Mucosa of rectum (tissue), 2 donors: ENCODE data around the gene FGGY.
"Not testable (repeated sequence)": the region's sequence is repeated elsewhere in the genome, so short reads cannot be mapped to it uniquely, and the experiment has no call there.

Experiments
- H3K27ac ChIP-seq, 2 donors: one replicate each; pipeline ENCODE4 v1.7.0; 2013; ENCODE audit warnings: inconsistent platforms in 2 of 2, low read depth in 2 of 2, low read length in 2 of 2
- H3K27me3 ChIP-seq, 2 donors: one replicate each; pipeline ENCODE4 v1.7.0; 2013; ENCODE audit warnings: low read length in 2 of 2; ENCODE audit not compliant: control insufficient read depth in 2 of 2, insufficient read depth in 2 of 2
- H3K36me3 ChIP-seq, 2 donors: one replicate each; pipeline ENCODE4 v1.7.0; 2013; ENCODE audit warnings: low read length in 2 of 2; ENCODE audit not compliant: control insufficient read depth in 2 of 2, insufficient read depth in 2 of 2
- H3K4me1 ChIP-seq, 2 donors: one replicate each; pipeline ENCODE4 v1.7.0; 2013; ENCODE audit warnings: low read length in 2 of 2, mild to moderate bottlenecking in 1 of 2; ENCODE audit not compliant: control insufficient read depth in 2 of 2, insufficient read depth in 2 of 2
- H3K4me3 ChIP-seq, 2 donors: one replicate each; pipeline ENCODE4 v1.7.0; 2013; ENCODE audit warnings: low read length in 2 of 2
- H3K9ac ChIP-seq, 2 donors: one replicate each; pipeline ENCODE4 v1.7.0; 2013; ENCODE audit warnings: low read length in 2 of 2, low read depth in 1 of 2, mild to moderate bottlenecking in 1 of 2
- H3K9me3 ChIP-seq, 2 donors: one replicate each; pipeline ENCODE4 v1.7.0; 2013; ENCODE audit warnings: low read length in 2 of 2; ENCODE audit not compliant: control insufficient read depth in 2 of 2
- donor health status: healthy.
- donor health status: Normal muscosa, but diverticular disease.

FGGY gene

DNA sequence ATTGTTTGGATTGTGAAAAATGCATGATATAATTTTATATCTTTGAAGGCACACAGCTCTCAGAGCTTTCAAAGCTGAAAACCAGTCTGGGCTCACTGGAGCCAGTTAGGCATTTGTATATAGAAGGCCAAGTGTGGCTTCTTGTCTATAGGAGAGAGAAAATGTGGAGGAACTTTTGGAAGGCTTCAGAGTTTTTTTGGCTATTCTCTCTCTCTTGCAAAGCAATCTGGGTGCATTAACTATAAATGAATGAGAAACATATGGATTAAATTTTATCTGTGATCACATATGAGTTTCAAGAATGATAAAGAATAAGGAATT is 301.2 kb downstream of the FGGY start:
- no peaks in the 10 kb centered on the region for H3K36me3 ChIP-seq
- no peak overlapping the region for H3K4me3 ChIP-seq
- no peaks in the 10 kb centered on the region for H3K9me3 ChIP-seq
- H3K27ac ChIP-seq: no peak overlapping the region
- no peaks in the 10 kb centered on the region for H3K27me3 ChIP-seq
- H3K9ac ChIP-seq: no peak overlapping the region
- peaks cover 14 to 21% of the 10 kb centered on the region in 2 donors for H3K4me1 ChIP-seq

DNA sequence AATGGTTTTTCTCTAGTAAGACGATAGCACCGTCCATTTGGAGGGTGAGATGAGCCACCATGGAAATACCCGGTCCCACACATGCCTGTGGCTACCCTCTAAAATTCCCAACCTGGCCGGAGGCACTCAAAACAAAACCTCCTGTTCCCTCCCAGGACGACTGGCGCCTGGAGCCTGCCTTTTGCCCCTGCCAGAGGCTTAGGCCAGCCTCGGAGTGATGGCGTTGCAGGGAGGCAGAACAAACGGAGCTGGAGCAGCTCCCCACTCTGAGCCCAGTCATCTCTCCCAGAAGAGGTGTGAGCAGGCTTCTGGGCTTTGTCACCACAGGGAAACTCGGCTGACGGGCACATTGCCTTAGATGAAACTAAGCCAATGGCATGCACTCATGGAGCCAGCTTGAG is 304.1 kb downstream of the FGGY start:
- Histone ChIP-seq H3K36me3 (no peaks in the 10 kb centered on the region), H3K27me3 (no peaks in the 10 kb centered on the region), H3K9ac (no peak overlapping the region), H3K4me3 (no peak overlapping the region), H3K4me1 (peaks cover 2 to 7% of the 10 kb centered on the region in 2 donors), H3K9me3 (no peaks in the 10 kb centered on the region), H3K27ac (no peak overlapping the region)

DNA sequence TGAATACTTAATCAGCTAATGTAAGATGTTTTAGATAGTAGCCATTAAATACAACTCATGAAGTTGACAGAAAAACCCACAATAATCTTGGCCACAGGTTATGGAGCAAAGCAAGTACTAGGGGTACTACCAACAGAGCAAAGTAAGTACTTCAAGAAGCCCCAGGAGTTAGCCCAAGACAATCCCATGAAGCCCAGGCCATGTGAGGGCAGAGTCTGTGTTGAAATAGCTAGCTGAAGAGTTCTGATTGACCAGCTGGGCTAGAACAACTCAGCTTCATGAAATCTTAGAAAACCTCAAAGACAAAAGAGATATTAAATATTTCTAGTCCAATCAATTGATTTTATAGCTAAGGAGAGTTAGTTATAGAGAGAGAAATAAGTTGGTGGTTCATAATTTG is 304.9 kb downstream of the FGGY start:
- Histone ChIP-seq H3K4me1 (peaks cover 0 to 2% of the 10 kb centered on the region in 2 donors), H3K27me3 (no peaks in the 10 kb centered on the region), H3K36me3 (no peaks in the 10 kb centered on the region), H3K4me3 (no peak overlapping the region), H3K27ac (no peak overlapping the region), H3K9me3 (no peaks in the 10 kb centered on the region), H3K9ac (no peak overlapping the region)

GRCh38 chr1:59604191-59604590 is 307.3 kb downstream of the FGGY start:
- Histone ChIP-seq H3K4me3 (no peak overlapping the region), H3K9ac (no peak overlapping the region), H3K4me1 (peaks cover 0 to 2% of the 10 kb centered on the region in 2 donors), H3K27ac (no peak overlapping the region), H3K36me3 (peaks cover 0 to 8% of the 10 kb centered on the region in 2 donors), H3K27me3 (no peaks in the 10 kb centered on the region), H3K9me3 (no peaks in the 10 kb centered on the region)

GRCh38 chr1:59605184-59605583 is 308.3 kb downstream of the FGGY start:
- H3K27ac ChIP-seq: no peak overlapping the region
- H3K4me1 ChIP-seq: peaks cover 0 to 2% of the 10 kb centered on the region in 2 donors
- no peak overlapping the region for H3K4me3 ChIP-seq
- no peak overlapping the region for H3K9ac ChIP-seq
- no peaks in the 10 kb centered on the region for H3K9me3 ChIP-seq
- no peaks in the 10 kb centered on the region for H3K27me3 ChIP-seq
- H3K36me3 ChIP-seq: peaks cover 4 to 8% of the 10 kb centered on the region in 2 donors

DNA sequence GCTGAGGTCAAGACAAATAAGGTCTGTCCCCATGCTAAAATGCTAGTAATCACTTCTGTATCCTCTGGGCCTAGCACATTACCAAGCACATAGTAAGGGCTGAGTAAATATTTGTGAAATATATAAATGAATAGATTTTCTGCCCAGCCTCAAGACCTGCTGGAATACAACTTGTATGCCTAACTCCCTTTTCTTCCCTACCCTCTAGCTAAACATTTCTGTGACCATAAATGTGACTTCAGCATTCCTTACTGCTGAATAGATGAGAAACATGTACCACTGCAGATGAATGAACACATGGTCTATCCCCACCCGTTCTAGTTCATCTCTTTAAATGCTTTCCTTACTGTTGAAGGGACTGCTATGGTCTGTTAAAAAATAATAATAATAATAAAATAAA is 308.9 kb downstream of the FGGY start:
- Histone ChIP-seq H3K4me3 (no peak overlapping the region), H3K9me3 (no peaks in the 10 kb centered on the region), H3K9ac (no peak overlapping the region), H3K27ac (no peak overlapping the region), H3K27me3 (no peaks in the 10 kb centered on the region), H3K36me3 (peaks cover 4 to 8% of the 10 kb centered on the region in 2 donors), H3K4me1 (peaks cover 0 to 2% of the 10 kb centered on the region in 2 donors)

GRCh38 chr1:59609245-59609644 is 312.4 kb downstream of the FGGY start:
- H3K4me3 ChIP-seq: no peak overlapping the region
- no peaks in the 10 kb centered on the region for H3K27me3 ChIP-seq
- H3K9me3 ChIP-seq: no peaks in the 10 kb centered on the region
- no peak overlapping the region for H3K27ac ChIP-seq
- peaks cover 0 to 2% of the 10 kb centered on the region in 2 donors for H3K4me1 ChIP-seq
- H3K36me3 ChIP-seq: peaks cover 4 to 8% of the 10 kb centered on the region in 2 donors
- no peak overlapping the region for H3K9ac ChIP-seq

GRCh38 chr1:59610499-59610898 is 313.6 kb downstream of the FGGY start:
- H3K36me3 ChIP-seq, H3K9ac ChIP-seq, H3K27me3 ChIP-seq, H3K4me3 ChIP-seq, H3K9me3 ChIP-seq, H3K4me1 ChIP-seq, H3K27ac ChIP-seq: not testable (repeated sequence)

DNA sequence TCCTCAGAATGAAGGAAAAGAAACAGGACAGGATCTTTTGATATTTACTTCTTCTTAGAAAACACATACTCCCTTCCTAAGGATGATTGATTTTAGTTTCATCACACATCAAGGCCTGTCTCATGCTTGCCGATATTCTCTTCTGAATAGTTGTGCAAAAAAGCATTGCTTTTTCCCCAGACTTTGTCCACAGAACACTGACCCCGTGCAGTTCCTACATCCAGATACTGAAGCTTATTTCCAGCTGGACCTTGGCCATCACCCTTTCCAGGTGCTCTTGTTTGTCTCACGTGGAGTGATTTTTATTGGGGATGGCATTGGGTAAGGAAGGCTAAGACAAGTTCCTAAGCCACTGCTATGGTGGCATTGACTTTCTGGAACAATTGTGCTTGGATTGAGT is 320.5 kb downstream of the FGGY start:
- Histone ChIP-seq H3K36me3 (no peaks in the 10 kb centered on the region), H3K4me1 (no peaks in the 10 kb centered on the region), H3K27me3 (no peaks in the 10 kb centered on the region), H3K9me3 (no peaks in the 10 kb centered on the region), H3K4me3 (no peak overlapping the region), H3K9ac (no peak overlapping the region), H3K27ac (no peak overlapping the region)

- H3K27ac ChIP-seq: no peak overlapping the region
- no peaks in the 10 kb centered on the region for H3K4me1 ChIP-seq
- H3K4me3 ChIP-seq: no peak overlapping the region
- H3K36me3 ChIP-seq: no peaks in the 10 kb centered on the region
- no peaks in the 10 kb centered on the region for H3K9me3 ChIP-seq
- no peaks in the 10 kb centered on the region for H3K27me3 ChIP-seq
- no peak overlapping the region for H3K9ac ChIP-seq
Observed at GRCh38 chr1:59619557-59619956, 322.7 kb downstream of the FGGY start.

GRCh38 chr1:59625384-59625783 is 328.5 kb downstream of the FGGY start:
- H3K9ac ChIP-seq: no peak overlapping the region
- no peaks in the 10 kb centered on the region for H3K9me3 ChIP-seq
- no peaks in the 10 kb centered on the region for H3K4me1 ChIP-seq
- H3K36me3 ChIP-seq: no peaks in the 10 kb centered on the region
- H3K27me3 ChIP-seq: no peaks in the 10 kb centered on the region
- no peak overlapping the region for H3K4me3 ChIP-seq
- H3K27ac ChIP-seq: no peak overlapping the region
